HEK293T (cell line): ENCODE data around the gene FMOD.

ENCODE experiments used
- CTCF ChIA-PET: fragments of 350-600 bp; formaldehyde crosslinking; extraction: SDS; loops from one replicate; lab custom pipeline; 2021; ENCODE audit warnings: antibody characterized with exemption, inconsistent platforms; lab: Yijun Ruan, JAX
- POLR2A ChIA-PET: fragments of 350-600 bp; formaldehyde crosslinking; extraction: SDS; loops from one replicate; lab custom pipeline; 2020; ENCODE audit warnings: antibody characterized with exemption, inconsistent platforms; lab: Yijun Ruan, JAX
- DNase-seq: peaks from one replicate; pipeline ENCODE4 v3.0.0; 2012; ENCODE audit warnings: mixed read lengths; ENCODE audit errors: extremely low spot score
- ARNT ChIP-seq: fragments of 450-650 bp; IDR thresholded peaks from 2 replicates; pipeline ENCODE4 v1.6.1; 2017; ENCODE audit warnings: mild to moderate bottlenecking
- BHLHE40 ChIP-seq: fragments of 450-650 bp; IDR thresholded peaks from 2 replicates; pipeline ENCODE4 v1.6.1; 2016; ENCODE audit warnings: mild to moderate bottlenecking, moderate library complexity, borderline replicate concordance
- CTBP1 ChIP-seq: fragments of 450-650 bp; IDR thresholded peaks from 2 replicates; pipeline ENCODE4 v1.6.1; 2016; ENCODE audit warnings: borderline replicate concordance
- ELF4 ChIP-seq: fragments of 450-650 bp; IDR thresholded peaks from 2 replicates; pipeline ENCODE4 v1.6.1; 2017; ENCODE audit warnings: antibody characterized with exemption
- FOXA1 ChIP-seq: fragments of 450-650 bp; IDR thresholded peaks from 2 replicates; pipeline ENCODE4 v1.6.1; 2016; ENCODE audit warnings: mild to moderate bottlenecking
- FOXK2 ChIP-seq: fragments of 450-650 bp; IDR thresholded peaks from 2 replicates; pipeline ENCODE4 v1.6.1; 2016; ENCODE audit warnings: mild to moderate bottlenecking
- FOXM1 ChIP-seq: fragments of 450-650 bp; IDR thresholded peaks from 2 replicates; pipeline ENCODE4 v1.6.1; 2017; ENCODE audit warnings: mild to moderate bottlenecking, borderline replicate concordance
- HDGF ChIP-seq: fragments of 450-650 bp; IDR thresholded peaks from 2 replicates; pipeline ENCODE4 v1.6.1; 2017; ENCODE audit warnings: antibody characterized with exemption, borderline replicate concordance
- L3MBTL2 ChIP-seq: fragments of 450-650 bp; conservative IDR thresholded peaks from 2 replicates; pipeline ENCODE4 v1.6.1; 2016; ENCODE audit warnings: mild to moderate bottlenecking
- LEF1 ChIP-seq: fragments of 450-650 bp; IDR thresholded peaks from 2 replicates; pipeline ENCODE4 v1.6.1; 2017; ENCODE audit warnings: mild to moderate bottlenecking, borderline replicate concordance
- NFRKB ChIP-seq: fragments of 450-650 bp; IDR thresholded peaks from 2 replicates; pipeline ENCODE4 v1.6.1; 2016; ENCODE audit warnings: mild to moderate bottlenecking, moderate library complexity
- PKNOX1 ChIP-seq: fragments of 450-650 bp; IDR thresholded peaks from 2 replicates; pipeline ENCODE4 v1.6.1; 2016
- SP1 ChIP-seq: fragments of 450-650 bp; IDR thresholded peaks from 2 replicates; pipeline ENCODE4 v1.6.1; 2017
- SUZ12 ChIP-seq: fragments of 450-650 bp; IDR thresholded peaks from 2 replicates; pipeline ENCODE4 v1.6.1; 2016; ENCODE audit warnings: mild to moderate bottlenecking
- TARDBP ChIP-seq: fragments of 450-650 bp; IDR thresholded peaks from 2 replicates; pipeline ENCODE4 v1.6.1; 2016
- ZNF384 ChIP-seq: fragments of 450-650 bp; IDR thresholded peaks from 2 replicates; pipeline ENCODE4 v1.6.1; 2016

The FMOD gene

GRCh38 chr1:203299169-203299568 lies 51.8 kb downstream of the FMOD start:
- no peak for DNase-seq
- POLR2A ChIA-PET = no interaction called here
- CTCF ChIA-PET = interaction anchor here (0.8 kb wide), 1 partner anchor 11 kb away, joined by 3 read pairs; no protein-coding TSS in a partner anchor
- no peak for TF ChIP-seq FOXA1
- no peak for TF ChIP-seq NFRKB
- no peak for TF ChIP-seq PKNOX1
- TF ChIP-seq CTBP1 = no peak
- TF ChIP-seq ZNF384 = no peak
- no peak for TF ChIP-seq ELF4
- TF ChIP-seq SUZ12 = no peak
- no peak for TF ChIP-seq FOXM1
- TF ChIP-seq FOXK2 = no peak
- TF ChIP-seq ARNT = no peak
- no peak for TF ChIP-seq SP1
- no peak for TF ChIP-seq LEF1
- no peak for TF ChIP-seq HDGF
- no peak for TF ChIP-seq TARDBP
- TF ChIP-seq BHLHE40 = no peak
- no peak for TF ChIP-seq L3MBTL2

GRCh38 chr1:203296460-203297073 lies 54.4 kb downstream of the FMOD start:
- no peak for DNase-seq
- TF ChIP-seq FOXA1 = no peak
- ChIA-PET CTCF (no interaction called here), POLR2A (interaction anchor here (1.7 kb wide), 2 partner anchors 9 to 30 kb away, joined by 6 to 7 read pairs; partner anchors contain the start of gene BTG2)

GRCh38 chr1:203295796-203296195 lies 55.1 kb downstream of the FMOD start:
- no peak for TF ChIP-seq FOXK2
- no peak for TF ChIP-seq CTBP1
- no peak for DNase-seq
- ChIA-PET POLR2A (interaction anchor here (1.7 kb wide), 2 partner anchors 9 to 31 kb away, joined by 6 to 7 read pairs; partner anchors contain the start of gene BTG2), CTCF (no interaction called here)

- no peak for DNase-seq
- ChIA-PET POLR2A (interaction anchor here (0.6 to 2.4 kb wide), 5 partner anchors 14 to 36 kb away, joined by 3 to 10 read pairs (median 4); partner anchors contain the start of gene BTG2), CTCF (interaction anchor here (1.5 kb wide), 2 partner anchors 19 to 49 kb away, joined by 4 to 5 read pairs; no protein-coding TSS in a partner anchor)
- no peak for TF ChIP-seq NFRKB
- no peak for TF ChIP-seq BHLHE40
- no peak for TF ChIP-seq PKNOX1
- no peak for TF ChIP-seq LEF1
- no peak for TF ChIP-seq CTBP1
- TF ChIP-seq SP1 = no peak
- TF ChIP-seq HDGF = no peak
- TF ChIP-seq FOXK2 = no peak
- TF ChIP-seq ZNF384 = no peak
- TF ChIP-seq SUZ12 = no peak
- no peak for TF ChIP-seq FOXM1
- no peak for TF ChIP-seq ELF4
- no peak for TF ChIP-seq ARNT
- no peak for TF ChIP-seq FOXA1
- no peak for TF ChIP-seq TARDBP
These were observed 59.5 kb downstream of the FMOD start for GRCh38 chr1:203291201-203292096.
